ENCODE measurements around the gene WDTC1. TPM values are rescaled to one million over a fixed set of nuclear protein-coding genes. Genes with fewer than 3 reads are reported as not detected.

WDTC1 gene
- total RNA-seq, 1 donor from 2014 or later, result 18.2 TPM

GRCh38 chr1:27235827-27236226 lies 1.4 kb downstream of the WDTC1 start:
- peak overlapping the region; percentile 60 for H2AFZ ChIP-seq (ENCODE audit: low read depth, low read length)
- no peak for FAIRE-seq
- H3K27ac Mint-ChIP-seq (ENCODE audit: unreplicated experiment), result peak overlapping the region; percentile 50

DNA sequence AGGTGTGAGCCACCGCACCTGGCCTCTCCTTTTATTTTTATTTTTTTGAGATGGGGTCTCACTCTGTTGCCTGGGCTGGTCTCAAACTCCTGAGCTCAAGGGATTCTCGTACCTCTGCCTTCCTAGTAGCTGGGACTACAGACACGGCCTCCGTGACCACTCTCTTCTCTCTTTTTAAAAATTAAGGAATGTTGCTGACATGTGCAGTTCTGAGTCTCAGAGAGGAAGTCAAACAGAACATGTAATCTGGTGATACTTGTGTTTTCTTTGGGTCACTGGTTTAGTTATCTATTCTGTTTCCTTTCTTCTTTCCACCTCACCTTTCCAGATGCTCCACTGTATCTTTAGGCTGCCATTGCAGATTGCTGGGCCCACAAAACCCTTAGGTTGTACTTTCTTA lies 2.7 kb downstream of the WDTC1 start:
- no peaks in the 10 kb centered on the region for H3K36me3 Mint-ChIP-seq (ENCODE audit: low read depth, unreplicated experiment)
- peaks cover 27% of the 10 kb centered on the region for H3K79me2 ChIP-seq (ENCODE audit: insufficient read depth, low read length)
- no peak overlapping the region for H3K27ac Mint-ChIP-seq (ENCODE audit: unreplicated experiment)
- FAIRE-seq (no peak), DNase-seq (ENCODE audit: low read depth) (no peak)
- no peak overlapping the region for H3K4me3 ChIP-seq (ENCODE audit: insufficient read depth, low read depth, low read length)
- no peaks in the 10 kb centered on the region for H3K9me3 Mint-ChIP-seq (ENCODE audit: unreplicated experiment)
- H3K27me3 ChIP-seq (ENCODE audit: insufficient read depth, low read length), result no peaks in the 10 kb centered on the region
- no peak overlapping the region for H3K27ac ChIP-seq (ENCODE audit: low read depth, low read length)
- no peaks in the 10 kb centered on the region for H3K27me3 Mint-ChIP-seq (ENCODE audit: low read depth, unreplicated experiment)
- no peak overlapping the region for H3K4me2 ChIP-seq (ENCODE audit: low read length)
- no peaks in the 10 kb centered on the region for H3K9me3 ChIP-seq (ENCODE audit: insufficient read depth, low read depth, low read length)
- no peak overlapping the region for H2AFZ ChIP-seq (ENCODE audit: low read depth, low read length)
- peaks cover 13% of the 10 kb centered on the region for H3K4me1 ChIP-seq (ENCODE audit: insufficient read depth, low read length)
- peaks cover 21% of the 10 kb centered on the region for H4K20me1 ChIP-seq (ENCODE audit: insufficient read depth, low read length)
- H3K36me3 ChIP-seq (ENCODE audit: insufficient read depth, low read length), result no peaks in the 10 kb centered on the region
- H3K4me3 Mint-ChIP-seq (ENCODE audit: unreplicated experiment), result no peak overlapping the region
- TF ChIP-seq CTCF (IDR thresholded peaks at IDR 0.05; ENCODE audit: insufficient read depth, low read depth, low read length) (no peak), EZH2 (IDR thresholded peaks at IDR 0.05; ENCODE audit: insufficient read depth, low read length) (no peak)
- H3K9ac ChIP-seq (ENCODE audit: low read length), result no peak overlapping the region
- peaks cover 9% of the 10 kb centered on the region for H3K4me1 Mint-ChIP-seq (ENCODE audit: low read depth, unreplicated experiment)

More at GRCh38 chr1:27235827-27236226, 1.4 kb downstream of the WDTC1 start:
- Mint-ChIP-seq H3K4me1 (ENCODE audit: low read depth, unreplicated experiment) (peaks cover 6% of the 10 kb centered on the region), H3K9me3 (ENCODE audit: unreplicated experiment) (no peaks in the 10 kb centered on the region), H3K4me3 (ENCODE audit: unreplicated experiment) (peak overlapping the region; percentile 95), H3K36me3 (ENCODE audit: low read depth, unreplicated experiment) (no peaks in the 10 kb centered on the region), H3K27me3 (ENCODE audit: low read depth, unreplicated experiment) (peaks cover 4% of the 10 kb centered on the region)
- H3K9me3 ChIP-seq (ENCODE audit: insufficient read depth, low read depth, low read length), result no peaks in the 10 kb centered on the region
- H3K27ac ChIP-seq (ENCODE audit: low read depth, low read length), result no peak overlapping the region
- H3K4me3 ChIP-seq (ENCODE audit: insufficient read depth, low read depth, low read length), result peak overlapping the region; percentile 77
- no peak for TF ChIP-seq EZH2 (IDR thresholded peaks at IDR 0.05; ENCODE audit: insufficient read depth, low read length)
- no peak for TF ChIP-seq CTCF (IDR thresholded peaks at IDR 0.05; ENCODE audit: insufficient read depth, low read depth, low read length)
- peaks cover 13% of the 10 kb centered on the region for H3K4me1 ChIP-seq (ENCODE audit: insufficient read depth, low read length)
- peaks cover 24% of the 10 kb centered on the region for H3K79me2 ChIP-seq (ENCODE audit: insufficient read depth, low read length)
- peak overlapping the region; percentile 98 for H3K4me2 ChIP-seq (ENCODE audit: low read length)
- no peak for DNase-seq (ENCODE audit: low read depth)
- H4K20me1 ChIP-seq (ENCODE audit: insufficient read depth, low read length), result peaks cover 17% of the 10 kb centered on the region
- H3K27me3 ChIP-seq (ENCODE audit: insufficient read depth, low read length), result no peaks in the 10 kb centered on the region
- H3K9ac ChIP-seq (ENCODE audit: low read length), result peak overlapping the region; percentile 82
- no peaks in the 10 kb centered on the region for H3K36me3 ChIP-seq (ENCODE audit: insufficient read depth, low read length)

- DNase-seq (ENCODE audit: low read depth) (no peak), FAIRE-seq (no peak)
- H3K27me3 Mint-ChIP-seq (ENCODE audit: low read depth, unreplicated experiment), result no peaks in the 10 kb centered on the region
- H3K9me3 Mint-ChIP-seq (ENCODE audit: unreplicated experiment), result no peaks in the 10 kb centered on the region
- peaks cover 21% of the 10 kb centered on the region for H4K20me1 ChIP-seq (ENCODE audit: insufficient read depth, low read length)
- peaks cover 27% of the 10 kb centered on the region for H3K79me2 ChIP-seq (ENCODE audit: insufficient read depth, low read length)
- no peaks in the 10 kb centered on the region for H3K36me3 Mint-ChIP-seq (ENCODE audit: low read depth, unreplicated experiment)
- no peaks in the 10 kb centered on the region for H3K36me3 ChIP-seq (ENCODE audit: insufficient read depth, low read length)
- no peaks in the 10 kb centered on the region for H3K27me3 ChIP-seq (ENCODE audit: insufficient read depth, low read length)
- H3K9me3 ChIP-seq (ENCODE audit: insufficient read depth, low read depth, low read length), result no peaks in the 10 kb centered on the region
- peaks cover 9% of the 10 kb centered on the region for H3K4me1 Mint-ChIP-seq (ENCODE audit: low read depth, unreplicated experiment)
- no peak overlapping the region for H3K27ac Mint-ChIP-seq (ENCODE audit: unreplicated experiment)
- H3K9ac ChIP-seq (ENCODE audit: low read length), result no peak overlapping the region
- H2AFZ ChIP-seq (ENCODE audit: low read depth, low read length), result no peak overlapping the region
- TF ChIP-seq CTCF (IDR thresholded peaks at IDR 0.05; ENCODE audit: insufficient read depth, low read depth, low read length) (no peak), EZH2 (IDR thresholded peaks at IDR 0.05; ENCODE audit: insufficient read depth, low read length) (no peak)
- H3K4me3 ChIP-seq (ENCODE audit: insufficient read depth, low read depth, low read length), result no peak overlapping the region
- H3K4me2 ChIP-seq (ENCODE audit: low read length), result no peak overlapping the region
- H3K4me1 ChIP-seq (ENCODE audit: insufficient read depth, low read length), result peaks cover 13% of the 10 kb centered on the region
- H3K4me3 Mint-ChIP-seq (ENCODE audit: unreplicated experiment), result no peak overlapping the region
- H3K27ac ChIP-seq (ENCODE audit: low read depth, low read length), result no peak overlapping the region
Observed at GRCh38 chr1:27238032-27238431, 3.6 kb downstream of the WDTC1 start.
